NCI-H1930 (cell line): Measurements from ENCODE around the gene WDR89.
"Not testable (repeated sequence)": the region's sequence is repeated elsewhere in the genome, so short reads cannot be mapped to it uniquely, and the experiment has no call there.

Source experiments
- DNase-seq, 2 experiments: peaks; one replicate each; lab custom pipeline; 2025; lab: John Stamatoyannopoulos, UW

The WDR89 gene

DNA sequence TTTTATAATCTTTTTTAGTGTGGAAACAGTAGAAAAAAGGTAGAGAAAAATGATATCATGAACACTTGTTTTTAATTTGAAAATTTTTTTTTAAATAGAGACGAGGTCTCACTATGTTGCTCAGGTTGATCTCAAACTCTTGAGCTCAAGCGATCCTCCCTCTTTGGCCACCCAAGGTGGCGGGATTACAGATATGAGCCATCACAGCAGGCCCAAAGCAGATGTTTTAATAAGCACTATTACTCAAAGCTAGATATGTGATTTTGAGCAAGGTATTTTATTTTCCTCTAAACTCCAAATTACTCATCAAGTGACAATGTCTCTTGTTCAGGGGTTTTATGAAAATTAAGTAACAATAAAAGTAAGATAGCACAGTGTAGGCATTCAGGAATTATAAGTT, 10.7 kb upstream of the WDR89 start:
- no peak for DNase-seq

DNA sequence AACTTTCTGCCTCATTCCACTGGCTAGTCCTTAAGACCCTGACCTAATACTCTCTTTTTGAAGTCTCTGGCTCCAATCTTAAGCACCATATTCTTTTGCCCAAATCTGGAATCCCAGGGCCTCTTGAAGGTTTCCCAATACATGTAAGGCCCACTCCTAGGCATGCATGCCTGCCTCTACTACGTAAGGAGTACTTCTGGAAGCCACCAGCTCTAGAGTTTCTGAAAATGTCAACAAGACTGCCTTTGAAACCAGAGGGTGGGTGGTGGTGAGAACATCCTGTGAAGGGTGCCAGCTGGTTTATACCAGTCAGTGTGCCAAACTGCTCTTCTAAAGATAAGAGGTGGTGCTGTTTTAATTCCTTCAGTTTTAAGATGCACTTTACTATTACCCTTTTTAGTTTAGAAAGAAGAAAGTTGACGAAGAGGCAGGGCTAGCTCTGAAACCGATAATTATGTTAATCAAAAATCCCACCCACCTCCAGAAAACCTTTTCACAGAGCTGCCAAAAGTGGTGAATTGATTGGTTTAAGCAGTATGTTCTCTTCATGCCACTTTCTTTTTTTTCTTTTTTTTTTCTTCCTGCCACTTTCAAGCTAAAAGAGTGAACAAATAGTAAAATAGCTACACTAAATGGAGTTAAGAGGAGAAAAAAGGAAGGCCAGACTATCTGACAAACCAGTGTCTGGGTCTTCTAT, 8.7 kb upstream of the WDR89 start:
- DNase-seq, result no peak

- DNase-seq, result no peak
Measured at GRCh38 chr14:63647696-63648410, 6.2 kb upstream of the WDR89 start.

DNA sequence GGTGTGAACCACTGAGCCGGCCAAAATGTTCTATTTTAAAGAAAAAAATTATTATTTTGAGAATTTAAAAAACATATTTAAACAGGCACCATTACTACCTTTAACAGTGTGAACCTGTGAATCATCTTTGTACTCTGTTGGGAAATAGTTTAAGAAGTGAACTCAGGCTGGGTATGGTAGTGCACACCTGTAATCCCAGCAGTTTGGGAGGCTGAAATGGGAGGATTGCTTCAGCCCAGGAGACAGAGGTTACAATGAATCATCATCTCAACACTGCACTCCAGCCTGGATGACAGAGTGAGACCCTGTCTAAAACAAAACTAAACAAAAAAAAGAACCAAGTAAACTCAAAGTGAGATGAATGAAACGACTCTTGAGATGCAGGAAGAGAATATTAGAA, 3.1 kb upstream of the WDR89 start:
- DNase-seq, result no peak

GRCh38 chr14:63642656-63643382, 1.1 kb upstream of the WDR89 start:
- DNase-seq, result no peak

DNA sequence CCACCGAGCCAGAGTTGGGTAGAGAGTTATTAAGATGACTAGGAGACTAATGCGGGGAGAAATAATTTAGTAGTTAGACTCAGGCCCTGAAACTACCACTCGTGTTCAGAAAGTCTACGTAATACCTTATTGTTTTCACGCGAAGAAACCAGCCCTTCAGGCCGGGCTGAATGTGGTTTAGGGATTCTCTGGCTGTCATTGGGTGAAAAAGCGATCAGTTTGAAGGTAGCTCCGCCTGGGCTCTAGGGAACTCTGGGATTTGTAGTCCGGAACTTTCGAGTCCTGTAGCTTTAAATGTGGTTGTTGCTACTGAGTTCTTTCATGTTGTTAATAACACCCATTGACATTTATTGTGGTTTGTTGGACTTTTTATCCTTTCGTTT, 549 bp upstream of the WDR89 start:
- DNase-seq, result peak; percentile 89 to 90

- DNase-seq, result no peak
Measured at GRCh38 chr14:63638493-63638892, 3.2 kb downstream of the WDR89 start.

DNA sequence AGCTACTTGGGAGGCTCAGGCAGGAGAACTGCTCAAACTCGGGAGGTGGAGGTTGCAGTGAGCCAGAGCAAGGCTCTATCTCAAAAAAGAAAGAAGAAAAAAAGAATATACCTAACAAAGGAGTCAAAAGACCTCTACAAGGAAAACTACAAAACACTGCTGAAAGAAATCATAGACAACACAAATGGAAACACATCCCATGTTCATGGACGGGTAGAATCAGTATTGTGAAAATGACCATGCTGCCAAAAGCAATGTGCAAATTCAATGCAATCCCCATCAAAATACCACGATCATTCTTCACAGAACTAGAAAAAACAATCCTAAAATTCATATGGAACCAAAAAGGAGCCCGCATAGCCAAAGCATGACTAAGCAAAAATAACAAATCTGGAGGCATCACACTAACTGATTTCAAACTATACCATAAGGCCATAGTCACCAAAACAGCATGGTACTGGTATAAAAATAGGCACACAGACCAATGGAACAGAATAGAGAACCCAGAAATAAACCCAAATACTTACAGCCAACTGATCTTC, 5.5 kb downstream of the WDR89 start:
- not testable (repeated sequence) for DNase-seq

- DNase-seq, result no peak
Measured at GRCh38 chr14:63633801-63634200, 7.9 kb downstream of the WDR89 start.

DNA sequence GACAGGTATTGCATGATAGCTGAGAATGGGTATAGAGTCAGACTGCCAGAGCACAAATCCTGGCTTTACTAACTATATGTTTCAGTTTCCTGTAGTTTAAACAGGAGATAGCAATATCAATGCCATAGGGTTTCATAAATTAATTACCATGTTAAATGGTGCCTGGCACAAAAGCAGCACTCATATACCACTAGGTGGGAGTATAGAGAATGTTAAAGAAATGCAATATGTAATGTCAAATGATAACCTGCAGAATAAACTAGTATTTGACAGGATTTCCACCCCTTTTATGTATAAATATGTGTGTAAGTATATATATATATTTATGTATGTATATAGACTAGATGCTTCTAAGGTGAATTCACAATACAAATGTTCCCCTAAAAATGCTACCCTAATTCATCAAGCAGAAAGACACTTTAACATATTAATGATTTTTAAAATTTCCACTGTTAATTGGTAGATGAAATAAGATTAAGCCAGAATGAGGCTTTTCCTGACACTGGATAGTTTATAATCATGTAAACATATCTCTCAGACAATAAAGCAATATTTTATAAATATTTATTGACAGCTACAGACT, 8.6 kb downstream of the WDR89 start:
- DNase-seq, result no peak

DNA sequence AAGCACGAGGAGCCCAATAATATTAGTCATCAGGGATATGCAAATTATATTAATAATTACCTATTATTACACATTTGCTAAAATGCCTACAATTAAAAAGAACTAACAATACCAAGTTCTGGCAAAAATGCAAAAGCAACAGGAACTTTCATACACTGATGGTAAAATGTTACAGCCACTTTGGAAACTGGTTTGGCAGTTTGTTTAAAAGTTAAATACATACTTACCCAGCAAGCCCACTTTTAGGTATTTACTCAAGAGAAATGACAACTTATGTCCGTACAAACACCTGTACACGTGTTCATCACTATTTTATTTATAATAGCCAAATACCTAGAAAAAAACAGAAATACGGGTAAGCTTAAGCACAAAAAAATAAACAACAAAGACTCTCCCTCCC, 17.0 kb downstream of the WDR89 start:
- no peak for DNase-seq

- no peak for DNase-seq
Measured at GRCh38 chr14:63624203-63624602, 17.5 kb downstream of the WDR89 start.

- not testable (repeated sequence) for DNase-seq
Measured at GRCh38 chr14:63621975-63622374, 19.7 kb downstream of the WDR89 start.

- no peak for DNase-seq
Measured at GRCh38 chr14:63616015-63616414, 25.7 kb downstream of the WDR89 start.

- no peak for DNase-seq
Measured at GRCh38 chr14:63614679-63615363, 26.9 kb downstream of the WDR89 start.

DNA sequence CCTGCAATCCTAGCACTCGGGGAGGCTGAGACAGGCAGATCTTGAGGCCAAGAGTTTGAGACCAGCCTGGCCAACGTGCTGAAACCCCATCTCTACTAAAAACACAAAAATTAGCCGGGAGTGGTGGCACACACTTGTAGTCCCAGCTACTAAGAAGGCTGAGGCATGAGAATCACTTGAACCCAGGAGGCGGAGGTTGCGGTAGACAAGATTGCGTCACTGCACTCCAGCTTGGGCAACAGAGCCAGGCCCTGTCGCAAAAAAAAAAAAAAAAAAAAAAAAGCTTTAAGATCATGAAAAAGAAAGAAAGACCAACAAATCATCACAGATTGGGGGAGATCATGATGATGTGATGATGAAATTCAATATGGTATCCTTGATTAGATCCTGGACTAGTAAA, 30.6 kb downstream of the WDR89 start:
- no peak for DNase-seq

DNA sequence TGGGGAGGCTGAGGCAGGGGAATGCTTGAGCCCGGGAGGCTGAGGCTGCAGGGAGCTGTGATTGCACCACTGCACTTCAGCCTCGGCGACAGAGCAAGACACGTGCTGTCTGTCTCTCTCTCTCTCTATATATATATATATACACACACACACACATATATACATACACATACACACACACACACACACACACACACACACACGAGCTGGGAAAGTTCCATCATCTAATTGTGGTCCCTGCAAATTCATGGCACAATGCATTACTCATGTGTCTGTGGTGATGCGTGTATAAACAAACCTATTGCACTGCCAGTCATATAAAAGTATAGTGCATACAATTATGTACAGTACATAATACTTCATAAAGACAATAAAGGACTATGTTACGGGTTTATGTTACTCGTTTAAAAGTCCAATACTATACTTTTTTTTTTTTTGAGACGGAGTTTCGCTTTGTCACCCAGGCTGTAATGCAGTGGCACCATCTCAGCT, 36.6 kb downstream of the WDR89 start:
- no peak for DNase-seq

GRCh38 chr14:63604626-63605025, 37.0 kb downstream of the WDR89 start:
- DNase-seq, result no peak

DNA sequence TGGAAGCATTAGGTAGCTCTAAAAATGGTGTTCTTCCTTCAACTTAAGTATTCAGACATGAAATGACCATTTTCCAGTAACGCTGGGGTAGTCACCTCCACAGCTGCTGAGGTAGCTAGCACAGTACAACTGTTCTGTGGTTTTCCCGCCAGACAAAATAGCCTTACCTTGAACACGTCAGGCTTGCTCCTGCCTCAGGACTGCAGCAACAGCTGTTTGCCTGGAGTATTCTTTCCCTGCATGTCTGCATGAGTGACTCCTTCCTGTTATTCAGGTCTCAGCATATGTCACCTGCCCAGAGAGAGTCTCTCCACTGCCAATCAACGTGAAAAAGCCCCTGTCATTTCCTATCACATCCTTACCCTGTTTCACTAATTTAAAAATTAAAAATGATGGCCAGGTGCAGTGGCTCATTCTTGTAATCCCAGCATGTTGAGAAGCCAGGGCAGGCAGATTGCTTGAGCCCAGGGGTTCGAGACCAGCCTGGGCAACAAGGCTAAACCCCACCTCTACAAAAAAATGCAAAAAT, 37.9 kb downstream of the WDR89 start:
- DNase-seq, result no peak

DNA sequence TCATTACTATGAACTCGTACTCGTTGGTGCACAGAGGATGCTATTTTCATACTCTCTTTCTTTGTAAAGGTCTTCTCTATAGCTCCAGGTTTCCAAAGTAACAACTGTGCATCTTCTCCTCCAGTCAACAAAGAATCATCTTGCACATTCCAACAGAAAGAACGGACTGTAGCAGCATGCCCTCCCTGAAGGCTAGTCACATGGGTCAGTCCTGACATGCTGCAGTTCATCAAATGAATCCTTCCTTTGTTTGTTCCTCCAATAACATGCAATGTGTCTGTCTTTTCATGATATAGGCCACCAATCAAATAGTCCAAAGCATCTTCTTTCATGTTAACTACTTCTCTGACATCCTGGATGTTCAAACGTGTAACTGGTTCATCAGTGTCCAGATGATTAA, 42.9 kb downstream of the WDR89 start:
- DNase-seq, result no peak

- DNase-seq, result no peak
Measured at GRCh38 chr14:63596998-63597658, 44.5 kb downstream of the WDR89 start.
